Omental fat pad (tissue), 4 donors: ENCODE data around the gene GDA. TPM values are rescaled to one million over a fixed set of nuclear protein-coding genes. Genes with fewer than 3 reads are reported as not detected.
A peak's percentile ranks its signal among the peaks of the same experiment; 100 is the strongest.
"Not testable (repeated sequence)": the region's sequence is repeated elsewhere in the genome, so short reads cannot be mapped to it uniquely, and the experiment has no call there.

Experiments
- ATAC-seq: fragments of 150-250 bp; one replicate; pipeline ENCODE4 v1.9.1; 2016; ENCODE audit warnings: mild to moderate bottlenecking, moderate library complexity; ENCODE audit not compliant: low FRiP score
- DNase-seq: peaks from one replicate; pipeline ENCODE4 v3.0.0-alpha.2; 2019; ENCODE audit warnings: low spot score
- CTCF ChIP-seq, 3 donors: fragments of 450-650 bp; IDR thresholded peaks; one replicate each; pipeline ENCODE4 v1.5.1; 2016 to 2017; ENCODE audit warnings: antibody characterized with exemption in 3 of 3, mild to moderate bottlenecking in 3 of 3, moderate library complexity in 2 of 3
- total RNA-seq, 4 donors: library from RNA; depleted of rRNA; stranded (reverse); fragments of >200 nt; gene quantifications; one replicate each; pipeline ENCODE4 v1.1.0, GENCODE V29; 2016

GDA gene
- total RNA-seq, 4 donors from 2014 or later = not detected

- TF ChIP-seq CTCF (IDR thresholded peaks at IDR 0.05) = no peak
- DNase-seq = no peak
- no peak for ATAC-seq
These were observed 114.3 kb downstream of the GDA start for GRCh38 chr9:72263572-72263971.

- TF ChIP-seq CTCF (IDR thresholded peaks at IDR 0.05) = no peak
- ATAC-seq = no peak
- DNase-seq = no peak
These were observed 119.7 kb downstream of the GDA start for GRCh38 chr9:72268961-72269360.

GRCh38 chr9:72270359-72270758 lies 121.1 kb downstream of the GDA start:
- ATAC-seq, DNase-seq: not testable (repeated sequence)

- TF ChIP-seq CTCF (IDR thresholded peaks at IDR 0.05) = peak in 1 of 3 donors; percentile 36
- ATAC-seq = no peak
- peak; percentile 28 for DNase-seq
These were observed 122.6 kb downstream of the GDA start for GRCh38 chr9:72271613-72272478.

GRCh38 chr9:72274441-72274840 lies 125.2 kb downstream of the GDA start:
- ATAC-seq (no peak), DNase-seq (no peak)
- no peak for TF ChIP-seq CTCF (IDR thresholded peaks at IDR 0.05)

GRCh38 chr9:72274916-72275315 lies 125.7 kb downstream of the GDA start:
- no peak for DNase-seq
- no peak for ATAC-seq
- TF ChIP-seq CTCF (IDR thresholded peaks at IDR 0.05) = no peak

GRCh38 chr9:72276429-72276828 lies 127.2 kb downstream of the GDA start:
- no peak for TF ChIP-seq CTCF (IDR thresholded peaks at IDR 0.05)
- no peak for ATAC-seq
- no peak for DNase-seq
